IMR-90 (cell line): ENCODE results near the gene ZNF879.

ENCODE experiments used
- CEBPB ChIP-seq: IDR thresholded peaks from 2 replicates; pipeline ENCODE4 v1.6.1; 2012; ENCODE audit warnings: low read depth, low read length, improper control_type of control experiment
- CHD1 ChIP-seq: IDR thresholded peaks from 2 replicates; pipeline ENCODE4 v1.6.1; 2012; ENCODE audit warnings: low read depth, low read length, improper control_type of control experiment
- CTCF ChIP-seq: conservative IDR thresholded peaks from 2 replicates; pipeline ENCODE4 v1.5.1; 2012; ENCODE audit warnings: mild to moderate bottlenecking, low read depth, low read length, improper control_type of control experiment
- MXI1 ChIP-seq: IDR thresholded peaks from 2 replicates; pipeline ENCODE4 v1.6.1; 2012; ENCODE audit warnings: low read depth, mild to moderate bottlenecking, low read length, moderate library complexity, borderline replicate concordance
- POLR2A ChIP-seq: IDR thresholded peaks from 2 replicates; pipeline ENCODE4 v1.6.1; 2012; ENCODE audit warnings: mild to moderate bottlenecking, low read depth, low read length
- RAD21 ChIP-seq: IDR thresholded peaks from 2 replicates; pipeline ENCODE4 v1.6.1; 2012; ENCODE audit warnings: low read length, improper control_type of control experiment
- SMC3 ChIP-seq: fragments of 150-350 bp; IDR thresholded peaks from 2 replicates; pipeline ENCODE4 v1.6.1; 2016; ENCODE audit warnings: low read depth, mild to moderate bottlenecking, antibody characterized with exemption, low read length, moderate library complexity

GRCh38 chr5:178998441-178998840 lies 25.2 kb upstream of the ZNF879 start:
- TF ChIP-seq CTCF = no peak
- no peak for TF ChIP-seq POLR2A
- TF ChIP-seq CHD1 = no peak
- TF ChIP-seq MXI1 = no peak
- TF ChIP-seq SMC3 = no peak
- no peak for TF ChIP-seq CEBPB
- no peak for TF ChIP-seq RAD21
